Erythroblast (primary cell): ENCODE results near the gene KIF6.

Experiments used
- GATA1 ChIP-seq: IDR thresholded peaks from 2 replicates; pipeline ENCODE4 v1.6.1; 2011; ENCODE audit warnings: low read depth, mild to moderate bottlenecking, control low read depth, low read length, moderate library complexity
- POLR2A ChIP-seq: IDR thresholded peaks from 2 replicates; pipeline ENCODE4 v1.6.1; 2011; ENCODE audit warnings: mild to moderate bottlenecking, low read length

DNA sequence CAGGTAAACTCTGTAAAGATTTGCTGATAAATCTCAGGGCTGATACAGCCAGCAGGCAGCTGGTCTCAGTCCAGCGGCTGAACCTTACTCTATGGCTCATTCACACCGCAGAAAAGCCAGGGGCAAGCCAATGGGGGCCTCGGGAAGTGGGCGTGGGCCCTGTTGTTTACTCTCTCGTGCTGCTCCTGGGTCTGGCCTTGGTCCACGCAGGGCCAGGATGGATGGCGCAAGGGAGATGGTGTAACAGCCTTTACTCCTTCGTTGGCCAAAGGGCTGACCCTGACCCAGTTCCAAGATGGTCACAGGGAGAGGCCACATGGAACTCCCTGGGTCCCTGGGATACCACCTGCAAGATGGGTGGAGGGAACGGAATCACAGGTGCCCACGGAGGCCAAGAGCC, 427.1 kb downstream of the KIF6 start:
- no peak for TF ChIP-seq POLR2A
- TF ChIP-seq GATA1 = no peak
